ENCODE results near the gene UNC119. TPM values are rescaled to one million over a fixed set of nuclear protein-coding genes. Genes with fewer than 3 reads are reported as not detected.
A peak's percentile ranks its signal among the peaks of the same experiment; 100 is the strongest.
"Not testable (repeated sequence)": the region's sequence is repeated elsewhere in the genome, so short reads cannot be mapped to it uniquely, and the experiment has no call there.

UNC119 gene
- 10 to 100 TPM; 13.6 to 23.6 TPM for total RNA-seq
- long read RNA-seq, transcript UNC119-202 (5 exons, 1,424 nt) = major isoform, 13 of 16 reads
- long read RNA-seq, partial matches to known transcripts = 0 of 16 reads
- long read RNA-seq, other reads (novel, unspliced or antisense) = 0 of 16 reads

GRCh38 chr17:28552176-28552999 lies at the start of gene UNC119:
UNC119 (minus strand) TSS chr17:28552624; CDS start chr17:28552557, 67 bp downstream.
- peak; percentile 97 for ATAC-seq
- DNase-seq = peak; percentile 82

DNA sequence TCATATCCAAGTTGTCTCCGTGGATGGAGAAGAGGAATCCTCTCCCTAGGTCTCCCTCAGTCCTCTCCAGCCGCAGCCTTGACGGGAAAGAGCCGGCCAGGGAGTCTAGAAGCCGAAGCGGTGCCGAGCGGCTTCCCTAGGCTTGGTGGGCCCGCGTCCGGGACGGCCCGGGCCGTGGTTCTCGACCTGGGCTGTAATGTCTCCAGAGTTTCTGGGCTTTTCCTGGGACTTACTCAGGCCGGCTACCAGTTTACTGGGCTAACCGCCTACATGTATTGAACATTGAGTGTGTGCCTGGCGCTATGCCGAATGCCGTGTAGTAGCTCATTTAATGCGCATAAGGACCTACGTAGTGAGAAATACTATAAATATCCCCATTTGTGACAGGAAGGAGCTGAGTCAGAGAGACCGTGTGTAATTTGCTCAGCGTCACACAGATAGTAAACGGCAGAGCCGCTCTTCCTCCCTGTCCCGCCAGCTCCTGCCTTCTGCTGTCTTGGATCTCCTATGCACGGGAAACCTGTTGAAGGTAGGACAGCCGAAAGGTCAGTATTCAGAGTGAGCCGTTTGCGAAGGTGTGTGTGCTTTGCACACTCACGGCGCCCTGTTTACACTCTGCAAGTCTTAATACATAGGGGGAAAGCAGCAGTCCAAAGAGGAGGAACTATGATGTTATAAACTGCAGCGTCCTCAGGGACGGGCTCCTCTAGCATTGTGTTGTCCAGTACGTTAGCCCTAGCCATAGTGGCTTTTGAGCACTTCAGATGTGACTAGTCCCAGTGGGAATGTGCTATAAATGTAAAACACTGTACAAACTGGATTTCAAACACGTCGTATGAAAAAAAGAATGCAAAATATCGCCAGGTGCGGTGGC lies 47.1 kb upstream of the UNC119 start:
- ATAC-seq (peak; percentile 64 to 77), DNase-seq (peak; percentile 75)
- intact Hi-C loops (cut with DNase I) = no loop called here

More at GRCh38 chr17:28552176-28552999, at the start of gene UNC119:
- intact Hi-C loops (cut with DNase I) = loop anchor here in 1 of 2 donors (5.0 kb wide), 1 partner anchor 60 kb away; the partner anchor contains the start of gene RSKR

DNA sequence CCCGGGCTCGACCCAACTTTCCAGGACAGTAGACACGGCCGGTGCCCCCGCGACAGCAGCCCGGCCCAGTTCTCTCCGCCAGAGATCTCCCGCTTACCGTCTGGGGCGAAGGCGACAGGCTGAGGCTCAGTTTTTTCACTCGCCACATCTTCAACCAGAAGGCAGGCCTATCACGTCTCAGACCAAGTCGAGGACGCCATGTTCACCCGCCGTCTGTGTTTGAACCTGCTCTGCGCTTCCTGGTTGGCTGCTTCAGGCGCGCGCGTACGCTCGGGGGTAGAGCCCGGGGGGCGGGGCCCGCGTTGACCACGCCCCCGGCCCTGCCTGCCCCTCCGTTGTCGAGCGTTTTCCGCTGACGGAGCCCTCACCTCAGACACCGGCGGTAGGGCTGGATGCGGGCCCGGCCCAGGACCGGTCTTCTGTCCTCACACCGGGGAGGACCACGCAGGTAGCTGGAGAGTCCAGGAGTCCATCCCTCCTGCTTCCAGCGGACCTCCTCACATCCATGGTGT lies 46.4 kb upstream of the UNC119 start, which contains the start of gene SPAG5:
SPAG5 (minus strand) TSS at position 227 of the 512 bp plus-strand sequence; CDS start at position 148, 79 bp downstream.
- ATAC-seq (peak; percentile 99 to 100), DNase-seq (peak; percentile 92)
- intact Hi-C loops (cut with DNase I) = no loop called here

DNA sequence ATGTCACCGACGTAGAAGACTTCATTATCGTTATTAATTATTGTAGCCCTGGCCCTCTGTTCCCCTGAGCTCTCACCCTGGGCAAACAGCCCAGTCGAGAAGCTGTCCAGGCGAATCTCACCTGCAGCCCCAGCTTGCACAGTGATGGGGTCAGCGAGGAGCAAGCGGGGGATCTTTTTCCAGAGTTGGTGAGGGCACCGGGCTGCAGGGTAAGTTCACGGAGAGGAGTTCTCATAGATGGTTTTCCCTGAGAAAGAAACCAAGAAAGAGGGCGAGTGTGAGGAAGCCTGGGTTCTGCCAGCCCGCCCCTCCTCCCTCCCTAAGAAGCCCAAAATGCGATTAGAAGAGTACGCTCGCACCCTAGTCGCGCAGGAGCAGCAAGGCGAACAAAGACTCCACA lies 46.0 kb upstream of the UNC119 start:
- intact Hi-C loops (cut with DNase I) = no loop called here
- DNase-seq (no peak), ATAC-seq (no peak)

DNA sequence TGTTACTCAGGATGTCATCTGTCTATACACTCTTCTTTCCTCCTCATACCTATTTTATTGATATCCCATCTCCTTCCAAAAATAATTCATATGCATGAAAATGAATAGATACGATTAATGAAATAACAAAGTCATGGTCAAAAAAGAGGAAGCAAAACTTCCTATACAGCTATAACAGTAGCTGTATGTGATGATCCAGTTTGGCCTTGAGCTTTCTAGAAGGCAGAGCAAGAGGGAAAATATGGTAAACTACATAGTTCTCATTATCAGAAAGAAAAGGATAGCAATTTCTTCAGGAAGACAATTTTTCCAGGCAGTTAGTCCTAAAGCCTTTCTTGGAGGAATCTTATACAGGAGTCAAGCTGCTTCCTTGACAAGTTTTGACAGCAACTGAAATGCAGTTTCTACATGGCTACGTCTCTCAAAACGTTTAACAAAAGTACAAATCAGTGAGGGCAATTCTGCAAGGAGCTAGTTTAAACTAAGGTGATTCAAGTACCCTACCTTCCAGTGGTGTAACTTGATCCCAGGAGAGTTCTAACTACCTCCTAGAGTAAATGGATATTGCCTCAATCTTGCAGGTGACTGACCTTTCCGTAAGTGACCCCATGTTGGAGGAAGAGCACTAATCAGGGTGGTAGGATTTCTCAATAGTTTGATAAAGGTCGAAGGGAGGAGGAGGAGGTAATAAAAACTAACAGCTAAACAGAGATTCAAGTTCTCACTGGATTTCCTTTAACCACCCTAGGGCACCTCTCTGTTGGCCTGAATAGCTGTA lies 45.4 kb upstream of the UNC119 start:
- no peak for ATAC-seq
- intact Hi-C loops (cut with DNase I) = no loop called here

GRCh38 chr17:28592260-28592659 lies 39.8 kb upstream of the UNC119 start:
- no peak for DNase-seq
- intact Hi-C loops (cut with DNase I) = no loop called here
- no peak for ATAC-seq

More for the DNA sequence above, 45.4 kb upstream of the UNC119 start:
- DNase-seq = no peak

DNA sequence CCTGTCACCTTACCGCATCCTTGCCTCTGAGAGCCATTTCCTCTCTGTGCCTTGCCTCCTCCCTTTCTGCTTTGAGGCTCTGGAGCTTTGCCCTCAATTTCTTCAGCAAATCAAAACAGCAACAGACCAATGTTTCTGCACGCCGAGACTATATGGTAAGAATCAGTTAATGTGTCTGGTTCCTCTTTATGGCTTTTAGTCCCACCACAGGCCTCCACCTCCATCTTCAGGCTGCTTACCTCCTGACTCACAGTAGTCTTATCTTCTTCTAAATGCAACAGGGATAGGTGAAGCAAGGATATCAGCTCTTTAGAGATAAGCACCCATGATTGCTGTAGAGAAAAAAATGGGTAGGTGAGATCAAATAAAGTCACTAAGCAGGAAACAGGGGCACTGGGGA lies 33.4 kb upstream of the UNC119 start:
- DNase-seq = no peak
- ATAC-seq = no peak
- intact Hi-C loops (cut with DNase I) = no loop called here

- ATAC-seq = no peak
- intact Hi-C loops (cut with DNase I) = no loop called here
- DNase-seq = no peak
Observed at GRCh38 chr17:28584434-28584833, 32.0 kb upstream of the UNC119 start.

GRCh38 chr17:28582513-28582912 lies 30.1 kb upstream of the UNC119 start:
- intact Hi-C loops (cut with DNase I) = no loop called here
- no peak for ATAC-seq
- no peak for DNase-seq

GRCh38 chr17:28580959-28581358 lies 28.5 kb upstream of the UNC119 start:
- intact Hi-C loops (cut with DNase I) = no loop called here
- DNase-seq (no peak), ATAC-seq (no peak)

DNA sequence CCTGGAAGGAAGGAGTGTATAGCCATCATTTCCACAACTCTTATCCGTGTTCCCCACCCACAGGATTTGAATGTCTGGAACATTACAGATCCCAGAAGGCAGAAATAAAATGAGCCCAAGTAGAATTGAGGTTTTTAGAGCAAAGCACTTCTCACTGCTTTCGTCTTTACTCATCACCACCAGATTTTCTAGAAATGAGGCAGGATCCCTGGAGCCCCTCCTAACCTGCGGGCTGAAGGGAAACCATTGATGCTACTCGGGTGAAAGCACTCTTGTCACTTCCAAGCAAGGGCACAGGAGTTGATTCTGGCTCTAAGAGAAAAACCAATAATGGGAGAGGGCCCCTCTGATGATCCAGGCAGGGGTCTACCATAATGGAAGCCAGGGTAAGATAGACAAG lies 27.1 kb upstream of the UNC119 start:
- ATAC-seq = no peak
- intact Hi-C loops (cut with DNase I) = no loop called here
- no peak for DNase-seq

- ATAC-seq (no peak), DNase-seq (no peak)
- intact Hi-C loops (cut with DNase I) = no loop called here
Observed at GRCh38 chr17:28578246-28579195, 26.1 kb upstream of the UNC119 start.

- DNase-seq (no peak), ATAC-seq (no peak)
- intact Hi-C loops (cut with DNase I) = no loop called here
Observed at GRCh38 chr17:28577466-28577824, 25.0 kb upstream of the UNC119 start.

DNA sequence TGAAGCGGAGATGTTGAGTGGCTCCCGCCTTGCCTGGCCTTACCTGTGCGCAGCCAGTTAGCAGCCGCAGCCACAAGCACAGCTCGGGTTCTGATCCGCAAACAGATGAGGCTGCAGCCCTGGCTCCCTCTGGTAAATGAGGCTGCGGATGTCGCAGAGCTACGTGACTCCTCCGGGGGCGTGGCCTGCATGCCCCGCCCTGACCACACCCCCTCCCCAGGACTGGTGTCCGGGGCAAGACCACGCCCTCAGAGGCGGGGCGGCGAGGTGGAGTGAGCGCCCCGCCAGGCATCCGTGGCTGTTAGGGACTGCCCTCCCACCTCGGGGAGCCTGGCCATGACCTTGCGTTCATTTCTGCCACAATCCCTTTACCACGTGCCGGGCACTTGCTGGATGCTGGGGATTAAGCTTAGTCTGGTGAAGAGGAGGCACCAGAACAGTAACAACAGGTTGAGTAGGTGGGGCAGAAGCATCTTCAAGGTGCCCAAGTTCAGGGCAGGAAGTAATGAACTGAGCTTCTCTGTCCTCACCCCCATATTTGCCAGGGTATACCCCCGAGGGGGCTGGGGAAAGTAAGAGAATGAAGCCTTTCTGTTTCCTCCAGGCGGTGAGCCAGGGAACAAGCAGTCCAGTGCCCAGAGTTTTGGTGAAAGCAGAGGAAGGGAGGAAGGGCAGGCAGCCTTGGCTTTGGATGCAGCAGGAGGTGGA lies 24.5 kb upstream of the UNC119 start, which contains the start of gene ALDOC:
ALDOC (minus strand) TSS at position 138 of the 708 bp plus-strand sequence. CDS start 1,363 bp downstream, outside the sequence.
- ATAC-seq = peak; percentile 94
- peak; percentile 98 for DNase-seq
- intact Hi-C loops (cut with DNase I) = no loop called here

- DNase-seq; intact Hi-C loops (cut with DNase I); ATAC-seq: not testable (repeated sequence)
Observed at GRCh38 chr17:28576016-28576415, 23.6 kb upstream of the UNC119 start.

- ATAC-seq = peak; percentile 58 to 64
- DNase-seq = peak; percentile 73
- intact Hi-C loops (cut with DNase I) = no loop called here
Observed at GRCh38 chr17:28575126-28575795, 22.8 kb upstream of the UNC119 start.
